SU-DHL-6 (cell line): ENCODE results near the gene VASN.

ENCODE experiments used
- H2AFZ ChIP-seq: fragments of 200-600 bp; sonication (generic); 2 replicates; pipeline ENCODE4 v1.6.1; 2014; ENCODE audit warnings: low read depth, mild to moderate bottlenecking, moderate library complexity, mixed read lengths, antibody characterized with exemption, low read length; ENCODE audit not compliant: severe bottlenecking
- H3F3A ChIP-seq: fragments of 200-600 bp; shearing (Covaris generic); 2 replicates; pipeline ENCODE4 v1.6.0; 2016; ENCODE audit warnings: antibody characterized with exemption, mild to moderate bottlenecking; ENCODE audit not compliant: insufficient read depth
- H3K27ac ChIP-seq: fragments of 200-600 bp; sonication (generic); 2 replicates; pipeline ENCODE4 v1.5.1; 2016; ENCODE audit warnings: low read depth, mild to moderate bottlenecking, low read length, moderate library complexity, mixed read lengths
- H3K27me3 ChIP-seq: fragments of 200-600 bp; sonication (generic), shearing (Covaris generic); 2 replicates; pipeline ENCODE4 v1.6.0; 2014; ENCODE audit warnings: mild to moderate bottlenecking, low read length
- H3K36me3 ChIP-seq: fragments of 200-600 bp; sonication (generic); 2 replicates; pipeline ENCODE4 v1.6.1; 2014; ENCODE audit warnings: mild to moderate bottlenecking, low read length, mixed read lengths
- H3K4me2 ChIP-seq: fragments of 300-600, 200-600 bp; shearing (Covaris generic), sonication (generic); 2 replicates; pipeline ENCODE4 v1.6.0; 2014; ENCODE audit warnings: low read length, low read depth, mild to moderate bottlenecking; ENCODE audit not compliant: poor library complexity, severe bottlenecking
- H3K4me3 ChIP-seq: fragments of 200-600 bp; sonication (generic); 2 replicates; pipeline ENCODE4 v1.5.1; 2014; ENCODE audit warnings: antibody characterized with exemption, low read length, mild to moderate bottlenecking, mixed read lengths; ENCODE audit not compliant: insufficient read depth, poor library complexity, severe bottlenecking
- H3K79me2 ChIP-seq: fragments of 200-600 bp; sonication (generic); 2 replicates; pipeline ENCODE4 v1.6.1; 2014; ENCODE audit warnings: mild to moderate bottlenecking, low read length, moderate library complexity; ENCODE audit not compliant: insufficient read depth
- H3K9ac ChIP-seq: fragments of 200-600 bp; sonication (generic); 2 replicates; pipeline ENCODE4 v1.7.0; 2014; ENCODE audit warnings: mild to moderate bottlenecking, low read length
- H3K9me2 ChIP-seq: fragments of 200-600 bp; sonication (generic); replicated peaks from 2 replicates; pipeline ENCODE4 v1.6.1; 2014; ENCODE audit warnings: low read length; ENCODE audit not compliant: insufficient read depth
- H3K9me3 ChIP-seq: fragments of 200-600 bp; sonication (generic); 2 replicates; pipeline ENCODE4 v1.6.1; 2014; ENCODE audit warnings: low read length, mixed read lengths; ENCODE audit not compliant: insufficient read depth
- H4K20me1 ChIP-seq: fragments of 200-600 bp; sonication (generic); 2 replicates; pipeline ENCODE4 v1.6.1; 2014; ENCODE audit warnings: low read depth, mild to moderate bottlenecking, antibody characterized with exemption, low read length, moderate library complexity, mixed read lengths
- CTCF ChIP-seq: fragments of 200-600 bp; sonication (generic); IDR thresholded peaks from one replicate; pipeline ENCODE4 v1.5.1; 2017; ENCODE audit warnings: antibody characterized with exemption, mild to moderate bottlenecking, low read length, moderate library complexity; ENCODE audit not compliant: insufficient read depth, poor library complexity, severe bottlenecking
- EZH2phosphoT487 ChIP-seq: fragments of 200-600 bp; sonication (generic), shearing (Covaris generic); conservative IDR thresholded peaks from 2 replicates; pipeline ENCODE4 v1.6.1; 2018; ENCODE audit warnings: mild to moderate bottlenecking, antibody characterized with exemption, low read length, moderate library complexity, mixed read lengths

VASN gene

GRCh38 chr16:4354512-4355409 lies 16.9 kb upstream of the VASN start:
- no peaks in the 10 kb centered on the region for H3K27me3 ChIP-seq
- H3K9ac ChIP-seq = no peak overlapping the region
- H3K4me3 ChIP-seq = no peak overlapping the region
- TF ChIP-seq CTCF (no peak), EZH2phosphoT487 (no peak)
- H3K4me2 ChIP-seq = no peak overlapping the region
- H3K9me3 ChIP-seq = no peaks in the 10 kb centered on the region
- H3K79me2 ChIP-seq = peaks cover 13% of the 10 kb centered on the region
- H3K9me2 ChIP-seq = no peaks in the 10 kb centered on the region
- no peak overlapping the region for H3K27ac ChIP-seq
- no peak overlapping the region for H2AFZ ChIP-seq
- H3K36me3 ChIP-seq = peaks cover 3% of the 10 kb centered on the region; the same call in 1 of the 2 replicates
- H4K20me1 ChIP-seq = no peaks in the 10 kb centered on the region
- H3F3A ChIP-seq = 0 out of 2 replicates have a peak, but pooled peaks cover 4% of the 10 kb centered on the region

DNA sequence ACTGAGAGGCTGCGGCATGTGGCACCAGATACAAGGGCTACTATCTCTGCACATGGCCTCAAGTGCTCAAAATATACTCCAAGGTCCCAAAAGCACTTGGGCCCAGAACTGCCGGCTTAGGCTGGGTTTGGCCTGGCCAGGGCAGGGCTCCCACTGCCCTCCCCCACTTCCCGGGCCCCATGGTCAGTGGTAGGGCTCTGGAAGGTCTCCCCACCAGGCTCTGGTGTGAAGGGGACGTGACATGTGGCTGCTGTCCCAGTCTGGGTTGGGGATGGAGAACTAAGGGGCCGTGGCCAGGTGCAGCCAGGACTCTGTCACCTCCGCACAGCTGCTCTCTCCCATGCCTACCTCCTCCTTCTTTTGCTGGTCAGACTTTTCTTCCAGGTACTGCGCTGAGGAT lies 14.8 kb upstream of the VASN start:
- no peak overlapping the region for H3K9ac ChIP-seq
- H3K4me2 ChIP-seq = no peak overlapping the region
- no peak for TF ChIP-seq EZH2phosphoT487
- TF ChIP-seq CTCF = no peak
- no peak overlapping the region for H3K4me3 ChIP-seq
- H4K20me1 ChIP-seq = no peaks in the 10 kb centered on the region
- no peaks in the 10 kb centered on the region for H3K79me2 ChIP-seq
- no peak overlapping the region for H3K27ac ChIP-seq
- H3K36me3 ChIP-seq = peaks cover 3% of the 10 kb centered on the region; the same call in 1 of the 2 replicates
- H3F3A ChIP-seq = 0 out of 2 replicates have a peak, but pooled peaks cover 4% of the 10 kb centered on the region
- no peaks in the 10 kb centered on the region for H3K9me3 ChIP-seq
- no peaks in the 10 kb centered on the region for H3K27me3 ChIP-seq
- H2AFZ ChIP-seq = no peak overlapping the region
- no peaks in the 10 kb centered on the region for H3K9me2 ChIP-seq

GRCh38 chr16:4358236-4358635 lies 13.4 kb upstream of the VASN start:
- Histone ChIP-seq H3K79me2 (no peaks in the 10 kb centered on the region), H3K36me3 (peaks cover 3% of the 10 kb centered on the region; the same call in 1 of the 2 replicates), H3K27ac (no peak overlapping the region), H3K4me3 (no peak overlapping the region), H3F3A (peaks cover 8% of the 10 kb centered on the region; the same call in 1 of the 2 replicates), H3K4me2 (no peak overlapping the region), H2AFZ (no peak overlapping the region), H3K27me3 (no peaks in the 10 kb centered on the region), H3K9ac (no peak overlapping the region), H4K20me1 (no peaks in the 10 kb centered on the region), H3K9me3 (no peaks in the 10 kb centered on the region), H3K9me2 (no peaks in the 10 kb centered on the region)
- TF ChIP-seq CTCF (no peak), EZH2phosphoT487 (no peak)
